ENCODE data around the gene USF3.
A peak's percentile ranks its signal among the peaks of the same experiment; 100 is the strongest.

Gene USF3

DNA sequence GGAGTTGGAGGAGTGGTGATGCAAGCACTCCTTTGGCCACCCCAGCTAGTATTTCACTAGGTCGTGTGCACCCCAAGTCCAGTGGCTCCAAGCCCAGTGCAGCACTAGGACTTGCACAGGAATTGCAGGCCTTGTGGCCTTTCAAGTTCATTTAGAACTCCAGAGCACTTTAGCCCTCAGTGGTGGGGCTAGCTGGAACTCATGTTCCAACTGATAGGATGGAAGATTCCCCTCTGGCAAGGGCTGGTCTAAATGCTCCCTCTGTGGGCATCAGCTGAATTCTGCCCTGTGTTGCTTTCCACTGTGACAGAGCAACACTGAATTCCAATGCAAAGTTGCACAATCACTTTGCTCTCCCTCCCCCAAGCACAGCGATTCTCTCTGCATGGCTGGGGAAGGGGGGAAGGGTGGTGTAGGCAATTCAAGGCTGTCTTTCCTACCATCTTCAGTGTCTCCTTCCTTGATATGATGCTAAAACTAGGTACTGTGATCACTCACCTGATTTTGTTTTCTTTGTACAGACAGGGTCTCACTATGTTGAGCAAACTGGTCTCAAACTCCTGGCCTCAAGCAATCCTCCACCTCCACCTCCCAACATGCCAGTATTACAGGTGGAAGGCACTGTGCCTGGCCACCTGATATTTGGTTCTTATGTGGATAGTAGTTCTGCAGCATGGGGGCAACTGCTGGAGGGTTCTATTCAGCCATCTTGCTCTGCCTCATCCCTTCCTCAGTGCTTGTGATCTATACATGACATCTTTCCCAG, 10.3 kb downstream of the USF3 start:
- H3K4me1 Mint-ChIP-seq (ENCODE audit: low read depth in 2 of 2), result peaks cover 0 to 35% of the 10 kb centered on the region in 2 donors
- H3K4me3 Mint-ChIP-seq, result no peak overlapping the region
- H3K27me3 Mint-ChIP-seq, result no peaks in the 10 kb centered on the region
- ATAC-seq (replicated peaks) (no peak), DNase-seq (no peak)
- H3K27ac Mint-ChIP-seq, result no peak overlapping the region
- peaks cover 2 to 14% of the 10 kb centered on the region in 2 donors for H3K9me3 Mint-ChIP-seq
- no peaks in the 10 kb centered on the region for H3K36me3 Mint-ChIP-seq (ENCODE audit: insufficient read depth)

DNA sequence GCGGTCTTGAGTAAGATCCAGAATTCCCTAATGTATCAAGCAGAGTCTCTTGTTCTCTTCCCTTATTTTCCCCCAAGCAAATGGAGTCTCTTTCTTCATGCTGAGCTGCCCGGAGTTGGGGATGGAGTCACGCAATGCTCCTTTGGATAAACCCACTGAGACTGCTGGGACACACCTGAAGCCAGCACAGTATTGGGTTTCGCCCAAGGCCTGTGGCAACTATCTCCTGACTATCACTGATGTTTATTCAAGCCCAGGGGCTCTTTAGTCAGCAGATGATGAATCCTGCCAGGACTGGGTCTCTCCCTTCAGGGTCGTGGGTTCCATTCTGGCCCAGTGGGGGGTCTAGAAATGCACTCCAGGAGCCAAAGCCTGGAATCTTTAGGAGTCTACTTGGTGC, 11.3 kb downstream of the USF3 start:
- DNase-seq (no peak), ATAC-seq (replicated peaks) (no peak)
- Mint-ChIP-seq H3K4me3 (no peak overlapping the region), H3K4me1 (ENCODE audit: low read depth in 2 of 2) (peaks cover 0 to 38% of the 10 kb centered on the region in 2 donors), H3K27me3 (no peaks in the 10 kb centered on the region), H3K9me3 (peaks cover 2 to 14% of the 10 kb centered on the region in 2 donors), H3K36me3 (ENCODE audit: insufficient read depth) (no peaks in the 10 kb centered on the region), H3K27ac (peak overlapping the region in 1 of 2 donors; percentile 41)

DNA sequence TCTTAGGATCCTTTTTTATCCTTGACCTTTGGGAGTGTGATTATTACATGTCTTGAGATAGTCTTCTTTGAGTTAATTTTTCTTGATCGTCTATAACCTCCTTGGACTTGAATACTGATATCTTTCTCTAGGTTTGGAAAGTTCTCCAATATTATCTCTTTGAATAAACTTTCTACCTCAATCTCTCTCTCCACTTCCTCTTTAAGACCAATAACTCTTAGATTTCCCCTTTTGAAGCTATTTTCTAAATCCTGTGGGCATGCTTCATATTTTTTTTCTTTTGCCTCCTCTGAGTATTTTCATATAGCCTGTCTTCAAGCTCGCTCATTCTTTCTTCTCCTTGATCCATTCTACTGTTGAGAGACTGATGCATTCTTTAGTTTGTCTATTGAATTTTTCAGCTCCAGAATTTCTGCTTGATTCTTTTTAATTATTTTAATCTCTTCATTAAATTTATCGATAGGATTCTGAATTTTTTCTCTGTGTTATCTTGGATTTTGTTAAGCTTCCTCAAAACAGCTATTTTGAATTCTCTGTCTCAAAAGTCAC, 12.1 kb downstream of the USF3 start:
- no peak overlapping the region for H3K4me3 Mint-ChIP-seq
- H3K4me1 Mint-ChIP-seq (ENCODE audit: low read depth in 2 of 2), result peaks cover 0 to 44% of the 10 kb centered on the region in 2 donors
- H3K27ac Mint-ChIP-seq, result no peak overlapping the region
- H3K9me3 Mint-ChIP-seq, result peaks cover 2 to 14% of the 10 kb centered on the region in 2 donors
- DNase-seq (no peak), ATAC-seq (replicated peaks) (no peak)
- no peaks in the 10 kb centered on the region for H3K36me3 Mint-ChIP-seq (ENCODE audit: insufficient read depth)
- H3K27me3 Mint-ChIP-seq, result no peaks in the 10 kb centered on the region

DNA sequence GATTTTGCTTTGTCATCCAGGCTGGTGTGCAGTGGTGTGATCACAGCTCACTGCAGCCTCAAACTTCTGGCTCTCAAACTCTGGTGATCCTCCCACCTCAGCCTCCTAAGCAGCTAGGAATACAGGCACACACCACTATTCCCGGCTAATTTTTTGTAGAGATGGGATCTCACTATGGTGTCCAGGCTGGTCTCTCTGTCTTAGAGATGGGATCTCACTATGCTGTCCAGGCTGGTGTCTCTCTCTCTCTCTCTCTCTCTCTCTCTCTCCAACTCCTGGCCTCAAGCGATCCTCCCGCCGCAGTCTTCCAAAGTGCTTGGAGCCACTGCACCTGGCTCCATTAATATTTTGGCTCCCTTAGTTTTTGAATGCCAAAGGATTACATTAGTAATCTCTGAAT, 17.7 kb downstream of the USF3 start:
- no peak overlapping the region for H3K27ac Mint-ChIP-seq
- H3K9me3 Mint-ChIP-seq, result no peaks in the 10 kb centered on the region
- no peak for ATAC-seq (replicated peaks)
- peaks cover 4 to 32% of the 10 kb centered on the region in 2 donors for H3K4me1 Mint-ChIP-seq (ENCODE audit: low read depth in 2 of 2)
- H3K4me3 Mint-ChIP-seq, result no peak overlapping the region
- peaks cover 18% of the 10 kb centered on the region for H3K36me3 Mint-ChIP-seq (ENCODE audit: insufficient read depth)
- no peaks in the 10 kb centered on the region for H3K27me3 Mint-ChIP-seq
- no peak for DNase-seq

DNA sequence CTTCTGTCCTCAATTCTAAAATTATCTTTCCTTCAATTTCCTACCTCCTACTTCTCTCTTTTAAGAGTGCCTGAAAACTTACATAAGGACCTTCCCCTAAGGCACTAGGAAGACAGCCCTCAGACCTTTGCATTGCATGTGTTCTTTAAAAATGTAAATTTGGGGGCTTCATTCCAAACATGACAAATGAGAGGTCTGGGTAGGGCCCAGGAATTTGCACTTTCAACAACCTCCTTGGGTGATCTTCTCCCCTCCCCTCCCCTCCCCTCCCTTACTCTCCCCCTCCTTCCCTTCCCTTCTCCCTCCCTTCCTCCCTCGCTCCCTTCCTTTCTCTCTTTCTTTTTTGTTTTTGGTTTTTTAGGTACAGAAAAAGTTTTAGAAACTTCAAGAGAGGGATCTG, 18.7 kb downstream of the USF3 start:
- H3K27ac Mint-ChIP-seq, result peak overlapping the region in 1 of 2 donors; percentile 17
- no peaks in the 10 kb centered on the region for H3K27me3 Mint-ChIP-seq
- H3K36me3 Mint-ChIP-seq (ENCODE audit: insufficient read depth), result peaks cover 22% of the 10 kb centered on the region
- ATAC-seq (replicated peaks) (no peak), DNase-seq (no peak)
- no peaks in the 10 kb centered on the region for H3K9me3 Mint-ChIP-seq
- H3K4me3 Mint-ChIP-seq, result no peak overlapping the region
- peaks cover 4 to 27% of the 10 kb centered on the region in 2 donors for H3K4me1 Mint-ChIP-seq (ENCODE audit: low read depth in 2 of 2)

DNA sequence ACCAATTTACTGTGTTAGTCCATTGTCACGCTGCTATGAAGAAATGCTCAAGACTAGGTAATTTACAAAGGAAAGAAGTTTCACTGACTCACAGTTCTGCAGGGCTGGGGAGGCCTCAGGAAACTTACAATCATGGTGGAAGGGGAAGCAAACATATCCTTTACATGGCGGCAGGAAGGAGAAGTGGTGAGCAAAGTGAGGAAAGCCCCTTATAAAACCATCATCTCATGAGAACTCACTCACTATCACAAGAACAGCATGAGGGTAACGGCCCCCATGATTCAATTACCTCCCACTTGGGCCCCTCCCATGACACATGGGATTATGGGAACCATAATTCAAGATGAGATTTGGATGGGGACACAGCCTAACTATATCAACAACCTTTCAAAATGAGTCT, 20.2 kb downstream of the USF3 start:
- peaks cover 4 to 24% of the 10 kb centered on the region in 2 donors for H3K4me1 Mint-ChIP-seq (ENCODE audit: low read depth in 2 of 2)
- no peak for ATAC-seq (replicated peaks)
- H3K36me3 Mint-ChIP-seq (ENCODE audit: insufficient read depth), result peaks cover 31% of the 10 kb centered on the region
- no peak overlapping the region for H3K4me3 Mint-ChIP-seq
- no peak for DNase-seq
- no peaks in the 10 kb centered on the region for H3K9me3 Mint-ChIP-seq
- no peak overlapping the region for H3K27ac Mint-ChIP-seq
- H3K27me3 Mint-ChIP-seq, result no peaks in the 10 kb centered on the region

DNA sequence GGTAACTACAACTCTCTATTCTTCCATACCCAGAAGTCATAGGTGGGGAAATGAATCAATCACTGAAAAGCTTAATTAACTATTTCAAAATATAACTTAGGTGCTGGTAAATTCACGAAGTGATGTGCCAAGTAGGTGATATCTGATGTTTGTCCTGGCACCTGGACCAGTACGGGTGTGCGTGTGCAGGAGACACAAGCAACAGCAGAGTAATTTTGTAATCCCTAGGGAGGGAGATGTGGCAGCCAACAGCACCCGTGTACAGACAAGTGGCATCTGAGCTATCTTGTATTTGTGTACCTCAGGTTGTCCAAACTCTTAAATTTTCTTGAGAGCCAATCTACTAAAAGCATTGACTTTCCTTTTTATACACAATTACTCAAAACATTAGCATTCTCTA, 22.8 kb downstream of the USF3 start:
- no peaks in the 10 kb centered on the region for H3K27me3 Mint-ChIP-seq
- no peaks in the 10 kb centered on the region for H3K9me3 Mint-ChIP-seq
- peaks cover 4 to 21% of the 10 kb centered on the region in 2 donors for H3K4me1 Mint-ChIP-seq (ENCODE audit: low read depth in 2 of 2)
- no peak overlapping the region for H3K27ac Mint-ChIP-seq
- DNase-seq (no peak), ATAC-seq (replicated peaks) (no peak)
- H3K36me3 Mint-ChIP-seq (ENCODE audit: insufficient read depth), result peaks cover 38% of the 10 kb centered on the region
- H3K4me3 Mint-ChIP-seq, result no peak overlapping the region

DNA sequence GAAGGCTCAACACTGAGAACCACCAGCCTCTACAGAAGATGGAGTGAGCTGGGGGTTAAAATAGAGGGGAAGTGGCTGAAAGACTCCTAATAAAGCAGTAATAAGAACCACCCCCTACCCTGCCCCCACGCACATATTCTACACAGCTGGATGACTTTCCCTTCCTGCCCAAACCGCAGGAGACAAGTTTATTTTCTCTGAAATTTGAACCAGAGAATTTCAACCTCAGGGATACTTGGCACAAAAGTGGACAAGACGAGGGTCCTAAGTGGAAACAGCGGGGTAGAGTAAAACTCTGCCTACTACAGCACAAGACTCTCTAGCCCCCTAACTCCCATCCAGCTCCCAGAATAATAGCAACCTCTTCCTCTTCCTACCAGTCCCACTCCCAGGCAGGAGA, 28.4 kb downstream of the USF3 start:
- Mint-ChIP-seq H3K4me1 (ENCODE audit: low read depth in 2 of 2) (peaks cover 9 to 15% of the 10 kb centered on the region in 2 donors), H3K27ac (peak overlapping the region in 1 of 2 donors; percentile 49), H3K27me3 (no peaks in the 10 kb centered on the region), H3K9me3 (no peaks in the 10 kb centered on the region), H3K4me3 (no peak overlapping the region), H3K36me3 (ENCODE audit: insufficient read depth) (peaks cover 53% of the 10 kb centered on the region)
- DNase-seq (no peak), ATAC-seq (replicated peaks) (no peak)

DNA sequence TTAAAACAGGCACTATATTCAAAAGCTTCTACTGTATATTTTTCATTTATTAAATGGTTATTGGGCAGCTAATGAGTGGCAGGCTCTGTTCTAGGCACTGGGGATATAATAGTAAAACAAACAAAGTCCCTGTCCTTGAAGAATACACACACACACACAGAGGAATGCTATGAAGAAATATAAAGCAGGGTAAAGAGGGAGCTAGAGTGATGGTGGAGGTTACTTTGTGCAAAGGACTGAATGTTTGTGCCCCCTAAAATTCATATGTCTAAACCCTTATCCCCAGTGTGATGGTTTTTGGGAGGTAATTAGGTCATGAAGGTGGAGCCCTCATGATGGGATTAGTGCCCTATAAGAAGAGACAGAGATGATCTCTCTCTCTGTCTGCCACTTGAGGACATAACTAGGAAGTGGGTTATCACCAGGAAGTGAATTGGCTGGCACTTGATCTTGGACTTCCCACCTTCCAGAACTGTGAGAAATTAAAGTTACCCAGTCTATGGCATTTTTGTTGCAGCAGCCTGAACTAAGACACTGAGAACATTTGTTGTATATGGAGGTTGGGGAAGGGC, 31.8 kb downstream of the USF3 start:
- Mint-ChIP-seq H3K27ac (no peak overlapping the region), H3K27me3 (no peaks in the 10 kb centered on the region), H3K4me3 (no peak overlapping the region), H3K36me3 (ENCODE audit: insufficient read depth) (peaks cover 77% of the 10 kb centered on the region), H3K4me1 (ENCODE audit: low read depth in 2 of 2) (peaks cover 9 to 12% of the 10 kb centered on the region in 2 donors), H3K9me3 (no peaks in the 10 kb centered on the region)
- no peak for DNase-seq
- peak; percentile 16 for ATAC-seq (replicated peaks)

DNA sequence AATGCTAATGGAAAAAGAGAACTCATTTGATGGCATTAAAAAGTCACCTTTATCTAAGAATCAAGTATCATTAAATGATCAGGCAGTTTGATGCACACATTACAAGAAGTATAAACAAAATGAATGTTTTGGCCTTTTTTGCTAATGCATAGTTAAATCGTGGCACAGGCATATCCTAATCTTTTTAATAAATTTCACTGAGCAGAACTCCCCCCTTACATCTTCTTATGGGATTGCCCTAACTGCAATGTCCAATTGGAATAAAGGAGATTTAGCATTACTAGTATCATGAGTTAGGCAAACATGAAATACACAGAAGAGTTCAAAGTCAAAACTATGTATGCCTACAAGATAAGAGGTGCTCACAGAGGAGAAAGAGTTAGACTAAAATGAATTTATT, 32.7 kb downstream of the USF3 start:
- ATAC-seq (replicated peaks) (no peak), DNase-seq (no peak)
- Mint-ChIP-seq H3K36me3 (ENCODE audit: insufficient read depth) (peaks cover 79% of the 10 kb centered on the region), H3K4me3 (no peak overlapping the region), H3K27me3 (no peaks in the 10 kb centered on the region), H3K9me3 (no peaks in the 10 kb centered on the region), H3K27ac (no peak overlapping the region), H3K4me1 (ENCODE audit: low read depth in 2 of 2) (peaks cover 10 to 11% of the 10 kb centered on the region in 2 donors)

DNA sequence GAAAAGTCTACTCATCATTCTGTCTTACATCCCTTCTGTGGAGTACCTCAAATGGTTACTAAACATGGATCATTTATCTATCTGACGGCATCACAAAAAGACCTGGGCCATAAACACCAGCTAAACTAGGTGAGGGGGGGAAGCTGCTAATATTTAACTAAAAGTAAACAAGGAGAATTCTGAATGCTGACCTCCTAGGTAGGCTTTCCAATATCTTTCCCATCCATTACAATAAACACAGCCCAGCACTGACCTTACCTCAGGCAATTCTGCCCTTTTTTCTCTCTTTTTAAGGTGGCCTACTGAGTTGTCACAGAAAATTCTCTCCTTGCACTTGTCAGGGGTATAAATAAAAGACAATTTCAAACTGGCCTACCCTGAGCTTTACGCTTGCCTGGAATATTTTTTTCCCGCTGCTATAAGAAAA, 33.1 kb downstream of the USF3 start:
- H3K36me3 Mint-ChIP-seq (ENCODE audit: insufficient read depth), result peaks cover 78% of the 10 kb centered on the region
- no peaks in the 10 kb centered on the region for H3K9me3 Mint-ChIP-seq
- H3K4me1 Mint-ChIP-seq (ENCODE audit: low read depth in 2 of 2), result peaks cover 6 to 10% of the 10 kb centered on the region in 2 donors
- DNase-seq, result no peak
- H3K27me3 Mint-ChIP-seq, result no peaks in the 10 kb centered on the region
- ATAC-seq (replicated peaks), result no peak
- H3K4me3 Mint-ChIP-seq, result no peak overlapping the region
- H3K27ac Mint-ChIP-seq, result no peak overlapping the region

DNA sequence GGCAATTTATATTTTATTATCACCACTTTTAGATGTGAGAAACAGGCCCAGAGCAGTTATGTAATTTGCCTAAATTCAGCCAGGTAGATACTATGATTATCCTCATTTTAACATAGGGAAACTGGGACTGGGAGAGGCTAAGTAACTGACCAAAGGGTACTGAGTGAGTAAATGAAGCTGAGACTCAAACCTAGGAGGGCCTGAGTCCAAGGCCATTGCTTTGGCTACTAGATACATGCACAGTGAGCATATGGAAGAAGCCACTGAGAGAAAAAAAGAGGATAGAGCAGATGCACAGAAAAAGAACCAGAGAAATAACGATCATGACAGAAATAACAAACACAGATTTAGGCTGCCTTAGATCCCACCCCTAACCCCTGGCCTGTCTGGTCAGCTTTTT, 33.6 kb downstream of the USF3 start:
- ATAC-seq (replicated peaks) (no peak), DNase-seq (no peak)
- no peak overlapping the region for H3K4me3 Mint-ChIP-seq
- peaks cover 5 to 9% of the 10 kb centered on the region in 2 donors for H3K4me1 Mint-ChIP-seq (ENCODE audit: low read depth in 2 of 2)
- peaks cover 78% of the 10 kb centered on the region for H3K36me3 Mint-ChIP-seq (ENCODE audit: insufficient read depth)
- no peaks in the 10 kb centered on the region for H3K9me3 Mint-ChIP-seq
- H3K27ac Mint-ChIP-seq, result no peak overlapping the region
- no peaks in the 10 kb centered on the region for H3K27me3 Mint-ChIP-seq

DNA sequence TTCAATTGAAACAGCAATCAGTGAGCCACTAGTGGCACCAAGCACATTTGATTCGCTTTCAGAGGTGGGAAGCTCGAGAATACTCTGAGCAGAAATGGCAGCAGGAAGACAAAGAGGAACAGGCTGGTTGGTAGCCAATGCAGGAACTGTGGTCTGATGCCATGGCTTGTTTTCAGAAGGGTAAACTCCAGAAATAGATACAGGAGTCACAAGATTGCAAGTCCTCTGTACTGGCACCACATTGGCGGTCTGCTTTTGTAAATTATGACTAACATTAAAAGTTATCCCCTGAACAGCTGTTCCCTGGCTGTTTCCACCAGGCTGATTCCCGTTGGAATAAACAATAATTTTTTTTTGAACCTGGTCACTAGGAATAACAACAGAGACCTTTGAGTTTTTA, 35.5 kb downstream of the USF3 start:
- H3K27me3 Mint-ChIP-seq, result no peaks in the 10 kb centered on the region
- H3K36me3 Mint-ChIP-seq (ENCODE audit: insufficient read depth), result peaks cover 70% of the 10 kb centered on the region
- H3K27ac Mint-ChIP-seq, result no peak overlapping the region
- no peak overlapping the region for H3K4me3 Mint-ChIP-seq
- ATAC-seq (replicated peaks), result no peak
- peaks cover 6 to 8% of the 10 kb centered on the region in 2 donors for H3K4me1 Mint-ChIP-seq (ENCODE audit: low read depth in 2 of 2)
- DNase-seq, result no peak
- H3K9me3 Mint-ChIP-seq, result peaks cover 0 to 9% of the 10 kb centered on the region in 2 donors

DNA sequence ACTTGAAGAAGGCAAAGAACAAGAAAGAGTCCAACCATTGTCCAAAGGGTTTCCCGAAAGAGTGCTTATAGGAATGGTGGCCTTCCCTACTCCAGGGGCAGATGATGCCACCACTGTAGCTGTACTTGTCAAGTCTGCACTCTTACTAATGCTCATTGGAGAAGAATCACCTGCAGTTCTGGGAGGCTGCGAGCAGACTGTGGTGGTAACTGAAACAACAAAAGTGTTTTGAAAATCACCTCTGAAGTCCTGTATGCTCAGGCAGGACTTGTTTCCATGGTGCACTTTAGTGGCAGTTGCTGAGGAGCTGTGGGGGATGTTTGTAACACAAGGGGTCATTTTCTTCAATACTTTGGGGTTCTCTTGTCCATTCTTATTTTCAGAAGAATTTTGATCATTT, 36.0 kb downstream of the USF3 start:
- peaks cover 6 to 8% of the 10 kb centered on the region in 2 donors for H3K4me1 Mint-ChIP-seq (ENCODE audit: low read depth in 2 of 2)
- peaks cover 66% of the 10 kb centered on the region for H3K36me3 Mint-ChIP-seq (ENCODE audit: insufficient read depth)
- no peak for ATAC-seq (replicated peaks)
- no peak overlapping the region for H3K4me3 Mint-ChIP-seq
- peaks cover 0 to 9% of the 10 kb centered on the region in 2 donors for H3K9me3 Mint-ChIP-seq
- H3K27me3 Mint-ChIP-seq, result no peaks in the 10 kb centered on the region
- H3K27ac Mint-ChIP-seq, result no peak overlapping the region
- no peak for DNase-seq
